NCI-H2196 treated with DMSO at 0.1 percent for 48 hours (cell line): ENCODE data around the gene MTMR10.

Source experiments
- DNase-seq: peaks from one replicate; lab custom pipeline; 2025; ENCODE audit not compliant: unreplicated experiment; lab: John Stamatoyannopoulos, UW

The MTMR10 gene

GRCh38 chr15:31014608-31014925 is 23.1 kb upstream of the MTMR10 start:
- DNase-seq, result no peak

DNA sequence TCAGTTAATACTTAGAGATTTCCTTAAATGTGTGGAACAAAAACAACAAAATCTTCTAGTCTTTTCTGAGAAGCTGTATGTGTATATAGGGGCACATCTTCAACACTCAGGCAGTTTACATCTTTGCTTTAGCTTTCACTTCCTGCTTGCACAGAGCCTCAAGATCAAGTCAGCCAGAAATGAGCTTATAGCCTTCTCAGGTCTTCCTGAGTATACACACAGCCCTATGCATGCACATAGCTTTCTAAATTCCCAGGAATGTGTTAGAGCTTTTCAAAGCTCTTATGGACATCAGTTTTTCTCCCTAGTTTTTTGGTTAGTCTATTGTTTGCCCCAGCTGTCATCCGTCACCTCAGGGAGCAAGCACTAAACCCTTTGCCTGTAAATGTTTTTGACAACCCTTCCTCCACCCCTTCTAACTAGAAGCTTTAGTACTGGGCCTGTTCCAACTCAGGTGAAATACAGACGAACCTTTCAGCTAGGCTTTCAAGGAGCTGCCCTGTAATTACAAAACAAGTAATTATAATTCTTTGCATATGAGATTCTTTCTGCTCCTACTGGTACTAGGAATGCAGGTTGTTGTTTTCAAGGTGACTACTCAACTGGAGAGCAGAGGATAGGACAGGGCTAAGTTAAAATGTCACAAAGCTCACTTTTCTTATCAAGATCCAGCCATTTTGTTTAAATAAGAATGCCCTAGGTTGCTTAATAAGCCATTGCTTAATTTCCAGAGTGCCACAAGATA is 22.6 kb upstream of the MTMR10 start:
- DNase-seq, result no peak

- DNase-seq, result no peak
Observed at GRCh38 chr15:31012455-31012854, 21.0 kb upstream of the MTMR10 start.

DNA sequence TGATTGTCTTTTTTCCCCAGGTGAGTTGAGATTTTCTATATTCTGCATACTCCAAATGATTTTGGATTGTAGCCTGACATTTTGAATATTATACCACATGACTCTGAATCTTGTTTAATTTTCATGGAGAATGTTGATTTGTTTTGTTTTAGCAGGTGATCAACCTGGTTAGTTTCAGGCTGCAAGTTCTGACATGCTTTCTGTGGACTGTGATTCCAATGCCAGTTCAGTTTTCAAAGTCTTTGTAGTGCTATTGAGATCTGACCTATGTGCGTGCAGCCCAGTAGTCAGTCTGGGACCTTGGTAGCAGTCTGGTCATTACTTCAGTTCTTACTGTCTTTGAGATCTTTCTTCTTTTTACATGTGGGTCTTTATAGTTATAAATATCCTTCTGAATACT is 18.6 kb upstream of the MTMR10 start:
- no peak for DNase-seq

GRCh38 chr15:31005660-31006059 is 14.2 kb upstream of the MTMR10 start:
- DNase-seq, result no peak

DNA sequence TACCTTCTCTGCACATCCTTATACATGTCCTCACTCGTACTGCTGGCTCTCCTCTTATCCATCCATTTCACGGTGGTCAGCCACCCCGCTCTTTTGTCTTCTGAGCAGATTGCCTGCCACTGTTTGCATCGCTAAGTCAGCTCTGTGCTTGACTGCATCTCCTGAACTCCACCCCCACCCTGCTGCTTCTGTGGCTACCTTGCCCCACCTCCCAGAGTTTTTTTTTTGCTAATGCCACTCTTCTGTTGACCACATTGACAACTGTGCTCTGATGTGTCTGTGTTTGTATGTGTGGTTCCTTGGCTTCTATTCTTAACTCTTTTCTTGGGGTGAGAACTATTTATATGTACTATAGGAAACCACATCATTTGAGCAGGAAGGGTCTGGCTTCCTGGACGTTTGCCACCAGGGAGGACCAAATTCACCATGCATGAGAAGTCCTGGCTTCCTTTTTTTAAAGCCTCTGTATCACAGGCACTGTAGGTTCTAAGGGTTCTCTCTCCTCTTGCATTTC is 12.8 kb upstream of the MTMR10 start:
- DNase-seq, result no peak

DNA sequence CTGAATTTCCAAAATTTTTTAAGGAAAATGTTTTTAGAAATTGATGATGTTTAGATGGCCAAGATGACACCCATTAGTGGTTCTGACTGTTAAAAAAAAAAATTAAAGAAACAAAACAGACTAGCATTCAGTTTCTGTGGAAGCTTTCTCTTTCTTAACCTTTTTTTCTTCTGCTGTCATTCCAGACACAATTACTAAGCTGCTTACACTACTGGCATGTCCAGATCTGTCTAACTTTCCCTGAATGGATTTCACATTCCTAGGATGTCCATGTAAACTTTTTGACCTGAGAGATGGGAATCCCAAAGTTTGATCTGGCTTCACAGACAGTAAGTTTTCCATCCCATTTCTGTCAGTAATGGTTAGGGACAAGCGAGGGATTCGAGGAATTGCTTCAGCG is 10.3 kb upstream of the MTMR10 start:
- no peak for DNase-seq

DNA sequence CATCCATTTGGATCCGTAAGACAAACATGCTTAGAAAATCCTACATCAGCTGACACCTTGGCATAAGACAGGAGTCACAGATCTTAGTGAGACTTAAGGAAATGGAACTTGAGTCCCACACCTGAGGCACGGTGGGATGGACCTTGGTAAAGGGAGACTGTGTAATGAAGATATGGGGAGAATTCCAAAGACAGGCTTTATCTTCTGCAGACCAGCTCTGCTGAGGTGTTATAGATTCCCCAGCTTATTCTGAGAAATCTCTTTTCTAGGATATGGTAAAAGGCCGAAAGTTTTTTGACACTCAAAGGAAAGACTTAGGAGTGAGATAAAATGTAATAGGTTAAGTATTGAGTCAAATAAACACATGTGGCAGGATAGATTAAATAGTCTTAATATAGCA is 8.3 kb upstream of the MTMR10 start:
- no peak for DNase-seq

DNA sequence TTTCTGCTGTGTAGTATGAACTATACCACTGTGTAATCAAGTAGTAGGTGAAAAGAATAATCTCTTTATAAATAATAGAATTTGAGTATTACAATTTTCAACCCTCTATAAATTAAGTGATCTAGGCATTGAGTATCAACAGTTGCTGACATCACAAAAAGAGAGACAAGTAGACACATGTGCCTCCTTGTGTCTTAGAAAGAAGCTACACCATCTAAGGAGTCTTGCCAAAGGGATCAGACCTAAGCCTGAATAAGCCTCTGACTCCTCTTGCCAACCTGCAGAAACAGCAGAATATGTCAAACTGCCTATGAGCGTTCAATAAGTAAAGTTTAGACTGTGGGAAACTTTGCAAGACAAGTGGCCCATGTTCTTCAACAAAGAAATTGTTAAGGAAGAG is 5.8 kb upstream of the MTMR10 start:
- no peak for DNase-seq

GRCh38 chr15:30992249-30992864 is 929 bp upstream of the MTMR10 start:
- DNase-seq, result no peak

GRCh38 chr15:30990446-30991254 is 778 bp downstream of the MTMR10 start:
- no peak for DNase-seq

- no peak for DNase-seq
Observed at GRCh38 chr15:30990036-30990435, 1.4 kb downstream of the MTMR10 start.

DNA sequence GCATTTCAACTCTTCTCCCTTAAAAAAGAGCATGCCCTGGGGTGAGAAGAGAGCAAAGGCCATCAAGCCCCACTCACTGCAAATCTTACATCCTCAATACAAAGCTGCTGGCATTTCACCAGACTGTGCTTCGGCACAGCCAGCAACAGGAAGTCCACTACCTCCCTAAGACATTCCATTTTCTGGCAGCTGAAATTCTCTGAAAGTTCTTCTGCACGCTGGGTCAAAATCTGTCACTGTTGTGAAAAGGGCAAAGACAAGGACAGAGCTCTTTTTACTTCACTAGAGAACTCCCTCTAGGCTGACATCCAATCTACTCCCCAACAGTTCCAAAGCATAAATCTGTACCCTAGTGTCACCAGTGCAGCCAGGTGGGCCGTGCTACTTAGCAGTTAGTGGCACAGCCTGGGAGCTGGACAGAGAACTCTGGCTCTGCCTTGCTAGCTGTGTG is 6.3 kb downstream of the MTMR10 start:
- DNase-seq, result no peak

GRCh38 chr15:30984542-30984941 is 6.9 kb downstream of the MTMR10 start:
- DNase-seq, result no peak

DNA sequence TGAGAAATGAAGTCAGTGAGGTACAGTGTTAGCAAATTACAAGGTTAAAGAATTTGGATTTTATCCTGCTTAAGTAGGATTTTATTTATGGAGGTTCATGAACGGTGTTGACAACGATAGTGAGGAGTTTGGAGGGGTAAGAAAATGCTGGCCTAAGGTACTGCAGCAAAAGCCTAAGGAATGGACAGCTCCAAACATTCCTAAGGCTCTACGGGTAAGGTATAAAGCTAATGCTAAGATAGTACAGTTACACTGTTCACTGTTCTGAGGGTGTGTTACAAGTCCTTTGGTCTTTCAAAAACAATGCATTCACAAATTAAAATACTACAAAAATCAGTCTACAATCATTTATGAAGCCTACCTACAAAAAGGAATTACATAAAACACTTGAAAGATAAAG is 7.3 kb downstream of the MTMR10 start:
- DNase-seq, result no peak

GRCh38 chr15:30979457-30979856 is 12.0 kb downstream of the MTMR10 start:
- DNase-seq, result no peak

DNA sequence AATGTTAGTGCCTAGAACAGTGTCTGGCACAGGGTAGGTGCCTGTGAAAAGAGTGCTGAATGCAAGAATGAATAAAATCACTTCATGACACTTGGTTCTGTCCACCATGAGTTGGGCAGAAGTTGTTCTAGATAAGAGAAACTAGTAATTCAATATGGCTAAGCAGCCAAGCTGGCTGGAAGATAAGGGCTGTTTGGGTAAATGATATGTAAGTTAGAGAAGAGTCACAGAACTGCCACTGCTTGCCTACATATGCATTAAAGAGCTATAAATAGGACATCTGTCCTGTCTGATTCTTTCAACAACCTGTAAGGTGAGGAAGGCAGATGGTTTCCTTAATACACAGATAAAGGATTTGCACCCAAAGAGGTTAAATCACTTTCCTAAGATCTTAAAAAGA is 13.1 kb downstream of the MTMR10 start:
- no peak for DNase-seq

GRCh38 chr15:30974112-30974511 is 17.3 kb downstream of the MTMR10 start:
- no peak for DNase-seq

GRCh38 chr15:30973379-30973778 is 18.0 kb downstream of the MTMR10 start:
- DNase-seq, result no peak

DNA sequence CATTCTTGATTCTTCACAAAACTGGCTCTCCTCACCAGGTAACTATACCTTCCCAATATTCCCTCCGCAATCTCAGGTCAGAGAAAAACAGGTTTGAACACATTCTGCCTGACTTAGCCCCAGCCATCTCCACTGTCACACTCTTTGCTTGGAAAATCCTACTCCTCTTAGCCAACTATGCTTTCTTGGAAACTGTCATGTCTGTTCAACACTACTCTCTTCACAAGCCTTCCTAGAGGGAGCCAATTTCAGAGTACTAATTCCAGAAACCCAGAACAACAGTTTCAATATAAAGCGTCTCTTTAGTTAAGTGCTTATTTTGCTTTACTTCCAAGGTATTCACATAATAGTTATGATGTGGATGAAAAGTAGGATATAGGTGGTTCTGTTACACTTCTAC is 21.7 kb downstream of the MTMR10 start:
- no peak for DNase-seq

- no peak for DNase-seq
Observed at GRCh38 chr15:30963681-30964080, 27.7 kb downstream of the MTMR10 start.

DNA sequence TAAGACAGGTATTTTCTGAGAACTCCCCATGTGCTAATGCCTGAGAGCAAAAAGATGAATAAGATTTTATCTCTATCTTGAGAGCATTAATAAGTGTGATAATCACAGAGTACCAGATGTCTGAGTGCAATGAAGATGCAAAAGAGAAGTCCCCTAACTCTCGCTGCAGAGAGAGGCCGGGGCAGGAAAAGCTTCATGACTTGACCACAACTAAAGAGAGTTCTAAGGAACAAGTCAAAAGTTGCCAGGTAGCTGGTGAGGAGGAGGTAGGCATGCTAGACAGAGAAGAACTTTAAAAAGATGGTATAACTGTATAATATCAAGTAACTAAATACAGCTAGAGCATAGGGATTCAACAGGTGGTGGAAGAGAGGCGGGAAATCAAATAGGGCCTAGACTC is 28.8 kb downstream of the MTMR10 start:
- DNase-seq, result no peak
